HG02798 (cell line): ENCODE measurements around the gene TXK.

Experiments
- ATAC-seq: cut with Tn5 transposase; IDR thresholded peaks from one replicate; pipeline ENCODE4 v1.9.1; 2021; ENCODE audit warnings: mild to moderate bottlenecking; ENCODE audit not compliant: unreplicated experiment, poor library complexity

TXK gene

GRCh38 chr4:48031802-48032525 is 102.1 kb downstream of the TXK start:
- ATAC-seq, result no peak

GRCh38 chr4:48030470-48030869 is 103.6 kb downstream of the TXK start:
- no peak for ATAC-seq

- ATAC-seq, result peak; percentile 73
These were observed 105.4 kb downstream of the TXK start for GRCh38 chr4:48028696-48029095.

- ATAC-seq, result peak; percentile 66
These were observed 106.4 kb downstream of the TXK start for GRCh38 chr4:48027653-48028052.

GRCh38 chr4:48025005-48025404 is 109.0 kb downstream of the TXK start:
- no peak for ATAC-seq

- ATAC-seq, result no peak
These were observed 109.5 kb downstream of the TXK start for GRCh38 chr4:48024522-48024921.

GRCh38 chr4:48022192-48022799 is 111.8 kb downstream of the TXK start:
- no peak for ATAC-seq

- no peak for ATAC-seq
These were observed 113.0 kb downstream of the TXK start for GRCh38 chr4:48021100-48021499.

GRCh38 chr4:48018112-48018511 is 115.9 kb downstream of the TXK start:
- no peak for ATAC-seq

- peak; percentile 11 for ATAC-seq
These were observed 116.9 kb downstream of the TXK start for GRCh38 chr4:48017108-48017571.
